ENCODE results near the gene MECP2.
"Not testable (repeated sequence)": the region's sequence is repeated elsewhere in the genome, so short reads cannot be mapped to it uniquely, and the experiment has no call there.

Gene MECP2

GRCh38 chrX:153984351-153985178 is 113.0 kb downstream of the MECP2 start:
- DNase-seq, result no peak

- no peak for DNase-seq
Measured at GRCh38 chrX:153983321-153983801, 114.2 kb downstream of the MECP2 start.

GRCh38 chrX:153981771-153982533 is 115.6 kb downstream of the MECP2 start:
- no peak for DNase-seq

GRCh38 chrX:153981231-153981630 is 116.3 kb downstream of the MECP2 start:
- no peak for DNase-seq

DNA sequence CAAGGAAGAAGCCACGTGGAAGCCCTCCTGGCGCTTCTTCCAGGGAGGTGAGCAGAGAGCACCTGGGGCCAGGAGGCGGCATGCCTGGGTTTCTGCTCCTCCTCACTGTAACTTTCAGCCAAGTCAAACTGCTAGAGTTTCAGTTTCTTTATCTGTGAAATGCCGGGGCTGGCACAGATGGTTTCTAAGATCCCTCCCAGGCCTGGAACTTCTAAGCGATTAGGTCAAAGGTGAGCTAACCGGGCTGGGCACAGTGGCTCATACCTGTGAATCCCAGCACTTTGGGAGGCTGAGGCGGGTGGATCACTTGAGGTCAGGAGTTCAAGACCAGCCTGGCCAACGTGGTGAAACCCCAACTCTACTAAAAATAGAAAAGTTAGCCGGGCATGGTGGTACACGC is 117.1 kb downstream of the MECP2 start:
- DNase-seq, result not testable (repeated sequence)

- no peak for DNase-seq
Measured at GRCh38 chrX:153974726-153975286, 122.7 kb downstream of the MECP2 start.

GRCh38 chrX:153974003-153974725 is 123.4 kb downstream of the MECP2 start:
- DNase-seq, result no peak

DNA sequence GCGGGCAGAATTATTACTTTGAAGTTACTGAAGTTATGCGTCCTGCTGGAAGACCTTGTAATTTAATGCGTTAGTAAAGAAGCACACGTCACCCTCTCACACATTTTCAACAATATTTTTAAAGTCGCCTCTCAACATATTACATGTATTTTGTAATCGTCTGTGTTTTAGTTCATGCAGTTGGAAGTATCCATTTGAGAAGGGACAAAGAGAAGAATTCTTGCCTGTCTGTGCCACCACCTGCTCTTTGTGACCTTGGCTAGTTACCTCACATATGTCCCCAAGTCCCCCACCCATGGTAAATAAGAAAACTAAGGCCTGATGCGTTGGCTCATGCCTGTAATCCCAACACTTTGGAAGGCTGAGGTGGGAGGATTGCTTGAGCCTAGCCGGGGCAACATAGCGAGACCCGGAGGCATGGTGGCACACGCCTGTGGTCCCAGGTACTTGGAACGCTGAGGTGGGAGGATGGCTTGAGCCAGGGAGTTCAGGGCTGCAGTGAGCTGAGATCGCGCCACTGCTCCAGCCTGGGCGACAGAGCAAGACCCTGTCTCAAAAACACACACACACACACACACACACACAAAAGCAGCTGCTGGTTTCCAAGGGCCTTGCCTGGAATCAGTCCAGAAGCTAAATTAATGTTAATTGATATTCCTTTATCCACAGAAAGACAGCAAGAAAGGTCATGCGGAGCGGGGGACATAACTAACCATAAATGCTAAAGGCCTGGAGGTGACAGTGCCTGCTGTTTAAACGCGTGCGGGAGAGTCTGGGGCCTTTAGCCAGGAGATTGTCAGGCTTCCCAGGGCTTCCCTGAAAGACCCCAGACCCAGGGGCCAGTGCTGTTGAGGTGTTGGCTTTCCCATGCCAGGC is 124.2 kb downstream of the MECP2 start:
- DNase-seq, result no peak

DNA sequence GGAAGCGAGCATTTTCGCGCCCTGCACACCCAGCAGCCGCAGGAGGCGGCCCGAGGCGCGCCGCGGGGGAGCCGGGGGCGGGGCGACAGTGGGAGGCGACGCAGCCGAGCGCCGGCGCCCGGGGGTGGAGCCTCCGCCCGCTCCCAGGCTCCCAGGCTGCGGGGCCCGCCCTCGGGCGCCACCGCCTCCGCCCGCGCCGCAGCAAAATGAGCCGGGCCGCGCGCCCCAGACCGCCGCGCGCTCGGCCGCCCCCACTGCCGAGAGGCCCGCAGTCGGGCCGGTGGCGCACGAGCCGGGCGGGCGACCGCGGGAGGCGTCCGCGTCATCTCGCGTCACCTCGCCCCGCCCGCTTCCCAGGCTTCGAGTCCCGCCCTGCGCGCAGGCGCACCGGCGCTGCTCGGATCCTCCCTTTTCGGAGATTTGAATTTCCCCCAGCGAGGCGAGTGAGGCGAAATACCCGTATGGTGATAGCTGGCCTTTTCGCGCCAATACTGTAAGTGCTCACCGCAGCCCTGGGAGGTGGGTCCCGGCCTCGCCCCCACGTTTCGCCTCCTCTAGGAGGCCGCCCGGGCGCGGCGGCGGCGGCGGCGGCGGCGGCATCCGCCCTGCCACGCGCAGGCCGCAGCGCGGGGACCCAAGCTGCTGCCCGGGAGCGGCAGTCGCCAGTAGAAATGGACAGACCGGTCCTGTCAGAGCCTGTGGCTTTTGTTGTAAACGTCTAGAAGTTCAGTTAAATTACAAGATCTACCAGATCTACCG is 125.0 kb downstream of the MECP2 start, which contains the start of gene TMEM187:
TSS of gene TMEM187 (plus strand) at position 387 of the 759 bp plus-strand sequence. CDS start 9,309 bp downstream, outside the sequence.
- peak; percentile 81 for DNase-seq
